A549 (cell line): ENCODE data around the gene THBS4.

Experiments
- CTCF ChIP-seq: fragments of >200 bp; sonication (Bioruptor Twin); formaldehyde crosslinking; IDR thresholded peaks from 3 replicates; pipeline ENCODE4 v1.5.1; 2016
- E2F6 ChIP-seq: IDR thresholded peaks from 2 replicates; pipeline ENCODE4 v1.6.1; 2012; ENCODE audit warnings: low read depth, borderline replicate concordance
- ESRRA ChIP-seq: fragments of 150-350 bp; IDR thresholded peaks from 2 replicates; pipeline ENCODE4 v1.6.1; 2014; ENCODE audit warnings: mild to moderate bottlenecking, low read length, borderline replicate concordance
- JUN ChIP-seq, 2 experiments: fragments of >200 bp; sonication (Bioruptor Twin); formaldehyde crosslinking; IDR thresholded peaks; 2 replicates in 1 of 2; 3 replicates in 1 of 2; pipeline ENCODE4 v1.6.1; 2016 to 2017
- MAX ChIP-seq: IDR thresholded peaks from 2 replicates; pipeline ENCODE4 v1.6.1; 2012
- NR3C1 ChIP-seq: fragments of >200 bp; sonication (Bioruptor Twin); formaldehyde crosslinking; IDR thresholded peaks from 3 replicates; pipeline ENCODE4 v1.6.1; 2017
- PBX3 ChIP-seq: IDR thresholded peaks from 2 replicates; pipeline ENCODE4 v1.6.1; 2012
- POLR2A ChIP-seq: IDR thresholded peaks from 2 replicates; pipeline ENCODE4 v1.6.1; 2012; ENCODE audit warnings: mild to moderate bottlenecking, low read length
- RAD21 ChIP-seq, 2 experiments: fragments of >200 bp in 1 of 2; sonication (Bioruptor Twin) in 1 of 2; formaldehyde crosslinking in 1 of 2; IDR thresholded peaks in 1 of 2; conservative IDR thresholded peaks in 1 of 2; 2 replicates in 1 of 2; 3 replicates in 1 of 2; pipeline ENCODE4 v1.6.1; 2012 to 2018; ENCODE audit warnings: inconsistent platforms in 1 of 2
- SMC3 ChIP-seq: fragments of >200 bp; sonication (Bioruptor Twin); formaldehyde crosslinking; IDR thresholded peaks from 3 replicates; pipeline ENCODE4 v1.6.1; 2018; ENCODE audit warnings: inconsistent platforms
- USF2 ChIP-seq: fragments of 450-650 bp; IDR thresholded peaks from 2 replicates; pipeline ENCODE4 v1.6.1; 2014; ENCODE audit warnings: antibody characterized with exemption
- ZFP36 ChIP-seq: fragments of 450-650 bp; IDR thresholded peaks from 2 replicates; pipeline ENCODE4 v1.6.1; 2014; ENCODE audit warnings: borderline replicate concordance; ENCODE audit not compliant: partially characterized antibody

- no peak for TF ChIP-seq CTCF
- TF ChIP-seq USF2, result no peak
- no peak for TF ChIP-seq ESRRA
- TF ChIP-seq JUN (IDR thresholded peaks at IDR 0.05), result no peak
- no peak for TF ChIP-seq PBX3
- no peak for TF ChIP-seq E2F6
- no peak for TF ChIP-seq RAD21 (conservative IDR thresholded peaks at IDR 0.05 in 1 of 2, IDR thresholded peaks at IDR 0.05 in 1 of 2)
- no peak for TF ChIP-seq ZFP36
- TF ChIP-seq NR3C1, result no peak
- no peak for TF ChIP-seq POLR2A
- TF ChIP-seq MAX, result no peak
- TF ChIP-seq SMC3, result no peak
Observed at GRCh38 chr5:80128141-80128540, 93.0 kb downstream of the THBS4 start.
